Mucosa of gallbladder (tissue), 1 donor: ENCODE measurements around the gene NDUFB10. TPM values are rescaled to one million over a fixed set of nuclear protein-coding genes. Genes with fewer than 3 reads are reported as not detected.
A peak's percentile ranks its signal among the peaks of the same experiment; 100 is the strongest.
"Not testable (repeated sequence)": the region's sequence is repeated elsewhere in the genome, so short reads cannot be mapped to it uniquely, and the experiment has no call there.

ENCODE experiments used
- DNase-seq: peaks from one replicate; pipeline ENCODE4 v3.0.0-alpha.2; 2020; ENCODE audit warnings: low spot score
- total RNA-seq: library from RNA; stranded (reverse); gene quantifications from one replicate; pipeline ENCODE4 v1.2.1, GENCODE V29; 2021
- donor health status: DM: no; HTN: no; CAD: no.

Gene NDUFB10
- total RNA-seq, 1 donor from 2014 or later = 145 TPM

- DNase-seq = no peak
Observed at GRCh38 chr16:1924095-1924494, 35.2 kb upstream of the NDUFB10 start.

- no peak for DNase-seq
Observed at GRCh38 chr16:1926271-1926670, 33.1 kb upstream of the NDUFB10 start.

- no peak for DNase-seq
Observed at GRCh38 chr16:1929105-1929504, 30.2 kb upstream of the NDUFB10 start.

GRCh38 chr16:1929578-1930337, 29.6 kb upstream of the NDUFB10 start:
- DNase-seq = peak; percentile 90

- DNase-seq = no peak
Observed at GRCh38 chr16:1930338-1930720, 29.0 kb upstream of the NDUFB10 start.

GRCh38 chr16:1932050-1933028, 27.0 kb upstream of the NDUFB10 start:
- DNase-seq = no peak

GRCh38 chr16:1933097-1933661, 26.2 kb upstream of the NDUFB10 start:
- DNase-seq = no peak

GRCh38 chr16:1936945-1937479, 22.3 kb upstream of the NDUFB10 start:
- no peak for DNase-seq

GRCh38 chr16:1938316-1938715, 21.0 kb upstream of the NDUFB10 start:
- no peak for DNase-seq

GRCh38 chr16:1938910-1939309, 20.4 kb upstream of the NDUFB10 start:
- no peak for DNase-seq

GRCh38 chr16:1939833-1940232, 19.5 kb upstream of the NDUFB10 start:
- DNase-seq = not testable (repeated sequence)

GRCh38 chr16:1940273-1941161, 18.8 kb upstream of the NDUFB10 start:
- no peak for DNase-seq

GRCh38 chr16:1941162-1942046, 17.9 kb upstream of the NDUFB10 start:
- DNase-seq = no peak

- DNase-seq = no peak
Observed at GRCh38 chr16:1942047-1942809, 17.1 kb upstream of the NDUFB10 start.

GRCh38 chr16:1942810-1943726, 16.3 kb upstream of the NDUFB10 start, which contains the start of gene MSRB1:
Gene MSRB1, minus strand, starts transcription at chr16:1943199. Its CDS starts 43 bp downstream, at chr16:1943156.
- DNase-seq = peak; percentile 100

GRCh38 chr16:1944612-1945199, 14.6 kb upstream of the NDUFB10 start:
- no peak for DNase-seq

- DNase-seq = no peak
Observed at GRCh38 chr16:1945559-1946391, 13.6 kb upstream of the NDUFB10 start.
